Renal pelvis (tissue), 4 donors: ENCODE results near the gene KMT2B. TPM values are rescaled to one million over a fixed set of nuclear protein-coding genes. Genes with fewer than 3 reads are reported as not detected.
"Not testable (repeated sequence)": the region's sequence is repeated elsewhere in the genome, so short reads cannot be mapped to it uniquely, and the experiment has no call there.

Experiments used
- DNase-seq: peaks from one replicate; pipeline ENCODE4 v3.0.0-alpha.2; 2013
- polyA plus RNA-seq, 3 donors: library from polyadenylated mRNA; unstranded; fragments of 120-200 nt; gene quantifications; one replicate each; pipeline ENCODE4 v1.2.1, GENCODE V29; 2013; ENCODE audit not compliant: insufficient read length in 3 of 3

The KMT2B gene
- polyA plus RNA-seq, 3 donors = 37.4 to 41.5 (median 37.7) TPM

DNA sequence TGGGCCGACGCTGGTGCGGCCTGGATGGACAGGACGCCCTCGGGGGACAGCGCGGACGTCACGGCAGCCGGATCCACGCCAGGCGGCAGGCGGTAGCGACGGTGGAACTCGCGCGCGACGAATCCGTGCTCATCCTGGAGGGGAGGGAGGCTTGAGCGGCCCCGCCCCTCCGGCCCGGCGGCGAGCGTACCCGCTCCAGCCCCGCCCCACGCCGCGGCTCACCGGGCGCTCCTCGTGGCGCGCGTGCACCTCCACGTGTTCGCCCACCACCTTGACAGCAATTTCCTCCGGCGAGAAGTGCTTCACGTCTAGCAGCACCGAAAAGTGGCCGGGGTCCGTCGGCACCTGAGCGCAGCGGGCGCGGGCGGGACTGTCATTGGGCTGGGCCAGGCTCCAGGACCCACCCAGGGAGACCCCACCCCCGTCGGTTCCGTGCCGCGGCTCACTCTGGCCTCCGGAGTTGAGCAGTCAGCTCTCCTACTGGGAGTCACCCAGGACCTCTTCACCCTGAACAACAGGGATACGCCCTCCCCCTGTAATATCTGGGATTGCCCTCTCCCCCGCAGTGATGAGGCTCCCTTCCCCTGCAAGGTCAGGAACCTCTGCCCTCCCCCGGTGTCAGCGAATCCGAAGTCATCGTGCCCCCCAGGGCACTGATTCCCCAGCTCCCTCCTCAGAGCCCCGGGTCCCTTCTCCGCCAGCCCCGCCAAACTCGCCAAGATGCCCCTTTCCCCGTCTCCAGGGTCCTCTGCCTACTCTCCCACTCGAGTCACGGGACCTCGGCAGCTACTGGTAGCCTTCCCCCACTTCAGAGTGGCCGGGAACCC is 38.0 kb downstream of the KMT2B start:
- DNase-seq = no peak

DNA sequence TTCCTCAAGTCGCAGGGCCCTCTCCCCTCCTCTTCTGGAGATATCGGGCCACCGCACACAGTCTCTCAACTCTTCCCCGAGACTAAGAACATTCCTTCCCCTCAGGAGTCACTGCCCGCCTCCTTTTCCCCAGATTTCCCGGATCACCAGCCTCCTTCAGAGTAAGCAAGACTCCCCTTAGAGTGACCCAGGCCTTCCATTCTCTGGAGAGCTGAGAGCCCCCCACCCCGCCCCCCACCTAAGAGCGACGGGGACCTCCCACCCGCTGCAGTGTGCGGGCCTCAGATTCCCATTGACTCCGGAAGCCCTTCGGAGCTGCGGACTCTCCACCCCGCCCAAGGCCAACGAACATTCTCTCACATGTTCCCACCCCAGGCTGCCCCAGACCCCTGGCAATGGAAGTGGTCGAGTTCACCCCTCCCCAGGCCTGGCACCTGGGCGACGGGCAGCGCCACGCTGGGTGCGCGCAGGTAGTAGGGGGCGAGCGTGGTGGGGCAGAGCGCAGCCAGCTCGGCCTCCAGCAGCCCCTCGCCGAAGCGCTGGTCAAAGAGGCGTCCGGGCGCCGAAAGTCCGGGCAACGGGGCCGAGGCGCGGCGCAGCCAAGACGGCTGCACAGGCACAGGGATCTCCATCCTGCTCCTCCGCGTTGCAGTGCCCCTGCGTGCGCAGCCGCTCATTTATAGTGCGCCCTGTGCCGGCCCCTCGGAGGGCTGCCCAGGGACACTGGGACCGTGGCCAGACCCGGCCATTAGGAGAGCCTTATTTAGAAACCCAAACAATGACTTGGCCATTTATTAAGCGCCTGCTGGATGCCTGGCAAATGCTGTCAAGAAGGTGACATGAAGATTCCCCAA is 38.8 kb downstream of the KMT2B start, which contains the start of gene HSPB6:
Gene HSPB6 (minus strand): TSS at position 653 of the 854 bp plus-strand sequence. CDS start 21 bp downstream, at position 632.
- DNase-seq = no peak

DNA sequence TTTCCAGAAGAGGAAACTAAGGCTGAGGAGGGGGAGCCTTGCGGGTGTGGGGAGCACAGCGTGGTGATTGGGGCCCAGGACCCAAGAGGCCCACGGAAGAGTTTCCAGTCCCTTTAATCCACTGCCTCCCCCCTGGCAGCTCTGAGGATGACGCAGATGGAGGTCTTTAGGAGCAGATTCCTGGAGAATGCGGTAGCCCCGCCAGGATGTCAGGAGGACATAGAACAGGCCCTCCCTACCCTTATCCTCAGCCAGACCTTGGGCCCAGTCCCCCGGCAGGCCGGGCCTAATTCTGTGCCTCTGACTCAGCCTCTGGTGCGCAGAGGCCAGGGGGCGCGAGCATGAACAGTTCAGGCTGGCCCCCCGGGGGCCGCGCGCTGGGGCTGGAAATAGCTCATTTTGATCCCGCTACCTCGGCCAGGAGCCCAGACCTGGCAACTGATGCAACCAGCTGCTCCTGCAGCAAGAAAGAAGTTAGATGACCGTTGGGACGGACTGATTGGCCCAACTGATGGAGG is 39.5 kb downstream of the KMT2B start:
- DNase-seq = no peak

DNA sequence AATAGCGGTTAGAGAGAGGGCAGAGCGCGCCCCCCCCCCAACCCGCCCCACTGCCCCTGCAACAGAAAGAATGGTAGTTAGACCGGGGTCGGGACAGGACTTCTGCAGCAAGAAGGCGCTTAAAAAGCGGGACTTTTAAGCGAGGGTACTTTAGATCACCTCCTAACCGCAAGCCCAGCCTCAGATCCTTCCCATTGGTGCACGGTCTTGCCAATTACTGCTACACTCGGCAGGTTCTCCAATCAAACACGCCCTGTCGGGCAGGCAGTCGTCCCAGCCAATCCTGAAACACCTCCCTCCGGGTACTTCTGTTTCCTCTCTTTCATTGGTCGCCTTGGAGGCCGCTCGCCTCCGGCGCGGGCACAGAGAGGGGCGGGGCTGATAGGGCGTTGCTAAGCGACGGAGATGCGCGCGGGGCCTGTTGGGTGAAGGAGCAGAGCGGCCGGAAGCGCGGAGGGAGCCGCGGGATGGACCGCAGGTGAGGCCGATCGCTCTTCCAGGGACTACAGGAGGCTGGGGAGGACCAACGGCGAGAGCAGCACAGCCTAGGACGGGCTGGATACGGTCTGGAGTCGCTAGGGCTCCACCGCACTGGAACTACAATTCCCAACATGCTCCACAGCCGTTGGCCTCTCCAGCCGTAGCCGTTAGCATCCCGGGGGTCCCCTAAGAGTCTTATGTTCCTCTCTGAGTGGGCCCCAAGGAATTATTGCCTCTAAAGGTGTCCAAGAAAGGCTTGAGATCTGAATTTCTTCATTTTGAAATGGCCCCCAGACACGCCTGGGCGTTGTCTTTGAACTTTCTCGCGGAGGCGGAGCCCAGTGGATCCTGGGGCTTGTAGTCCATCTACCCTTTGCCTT is 40.2 kb downstream of the KMT2B start, which contains the start of gene PROSER3:
Gene PROSER3 (plus strand): TSS at position 428 of the 860 bp plus-strand sequence. CDS start 40 bp downstream, at position 468.
- peak; percentile 99 for DNase-seq

DNA sequence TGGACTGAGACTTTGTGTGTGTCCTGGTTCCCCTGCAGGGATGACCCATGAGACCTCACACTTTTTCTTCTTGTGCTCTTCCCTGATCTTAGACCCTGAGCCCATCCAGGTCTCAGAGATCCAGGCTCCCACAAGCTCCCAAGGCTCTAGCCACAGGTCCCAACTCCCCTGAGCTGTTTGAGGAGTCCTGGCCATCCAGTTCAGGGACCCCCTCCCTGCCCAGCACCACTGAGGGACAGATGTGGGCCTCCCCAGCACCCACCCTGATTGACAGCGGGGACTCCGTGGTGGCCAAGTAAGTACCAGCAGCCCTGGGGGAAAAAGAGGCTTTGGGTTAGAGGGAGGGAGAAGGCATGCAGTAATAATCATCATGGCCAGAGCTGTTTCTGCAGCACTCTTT is 41.9 kb downstream of the KMT2B start:
- DNase-seq = no peak

DNA sequence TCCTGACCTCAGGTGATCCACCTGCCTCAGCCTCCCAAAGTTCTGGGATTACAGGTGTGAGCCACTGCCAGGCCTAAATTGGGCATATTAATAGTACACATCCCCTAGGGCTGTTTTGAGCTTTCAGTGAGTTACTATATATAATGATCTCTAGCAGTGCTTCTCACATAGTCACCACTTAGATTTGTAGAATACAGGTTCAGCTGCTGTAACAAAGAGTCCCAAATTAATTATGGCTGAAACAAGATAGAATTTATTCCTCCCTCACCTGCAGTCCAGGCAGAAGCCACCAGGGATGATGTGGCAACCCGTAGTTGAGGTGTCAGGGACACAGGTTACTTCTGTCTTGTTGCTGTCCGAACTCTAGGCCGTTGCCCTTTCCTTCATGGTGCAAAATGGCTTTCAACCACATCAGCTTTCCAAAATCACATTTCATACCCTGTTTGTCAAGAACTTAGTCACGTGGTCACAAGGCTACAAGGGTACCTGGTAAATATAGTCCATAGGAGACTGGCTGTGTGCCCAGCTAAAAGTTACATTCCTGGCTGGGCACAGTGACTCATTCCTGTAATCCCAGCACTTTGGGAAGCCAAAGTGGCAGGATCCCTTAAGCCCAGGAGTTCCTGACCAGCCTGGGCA is 43.0 kb downstream of the KMT2B start:
- DNase-seq = no peak

GRCh38 chr19:35764432-35765315 is 46.9 kb downstream of the KMT2B start:
- DNase-seq = no peak

- no peak for DNase-seq
Measured at GRCh38 chr19:35766571-35767104, 48.8 kb downstream of the KMT2B start.

- peak; percentile 74 for DNase-seq
Measured at GRCh38 chr19:35767288-35768081, 49.7 kb downstream of the KMT2B start.

DNA sequence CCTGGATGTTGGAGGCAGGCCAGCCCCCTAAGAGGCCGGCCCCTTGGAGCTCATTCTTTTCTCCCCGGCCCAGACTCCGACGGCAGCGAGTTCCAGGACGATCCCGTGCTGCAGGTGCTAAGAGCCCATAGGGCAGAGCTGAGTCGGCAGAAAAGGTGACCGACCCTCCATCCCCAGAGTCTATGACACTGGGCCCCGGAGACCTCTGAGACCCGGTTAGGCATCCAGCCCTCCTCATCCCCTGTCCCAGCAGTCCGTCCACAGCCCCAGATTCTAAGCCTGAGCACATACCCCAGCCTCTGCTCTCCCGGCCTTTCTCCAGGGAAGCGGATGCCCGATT is 50.2 kb downstream of the KMT2B start:
- DNase-seq = no peak

DNA sequence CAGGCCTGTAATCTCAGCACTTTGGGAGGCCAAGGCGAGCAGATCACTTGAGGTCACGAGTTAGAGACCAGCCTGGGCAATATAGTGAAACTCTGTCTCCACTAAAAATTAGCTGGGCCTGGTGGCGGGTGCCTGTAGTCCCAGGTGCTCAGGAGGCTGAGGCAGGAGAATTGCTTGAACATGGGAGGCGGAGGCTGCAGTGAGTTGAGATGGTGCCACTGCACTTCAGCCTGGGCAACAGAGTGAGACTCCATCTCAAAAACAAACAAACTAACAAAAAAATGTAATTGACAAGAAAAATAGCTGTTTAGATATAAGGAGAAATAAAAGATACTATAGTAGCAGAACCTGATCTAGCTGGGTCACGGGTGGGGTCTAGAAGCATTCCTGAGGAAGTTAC is 54.6 kb downstream of the KMT2B start:
- not testable (repeated sequence) for DNase-seq

GRCh38 chr19:35773020-35773806 is 55.4 kb downstream of the KMT2B start:
- no peak for DNase-seq

GRCh38 chr19:35774274-35775045 is 56.7 kb downstream of the KMT2B start:
- DNase-seq = no peak

GRCh38 chr19:35775046-35775297 is 57.2 kb downstream of the KMT2B start:
- no peak for DNase-seq

- DNase-seq = peak; percentile 97
Measured at GRCh38 chr19:35775298-35776101, 57.7 kb downstream of the KMT2B start, which contains the start of gene ARHGAP33. Gene ARHGAP33, plus strand, starts transcription at chr19:35775564. Its CDS starts 95 bp downstream, at chr19:35775659.

- DNase-seq = no peak
Measured at GRCh38 chr19:35776102-35776788, 58.4 kb downstream of the KMT2B start.
